NOMO-1 (cell line): ENCODE data around the gene MRPS14.
A peak's percentile ranks its signal among the peaks of the same experiment; 100 is the strongest.

Experiments
- DNase-seq, 2 experiments: peaks; one replicate each; lab custom pipeline; 2025; ENCODE audit not compliant: unreplicated experiment in 2 of 2; lab: John Stamatoyannopoulos, UW

Gene MRPS14

GRCh38 chr1:174989536-174990220 is 33.5 kb downstream of the MRPS14 start:
- DNase-seq, result no peak

- no peak for DNase-seq
Observed at GRCh38 chr1:174988986-174989385, 34.2 kb downstream of the MRPS14 start.

GRCh38 chr1:174988539-174988938 is 34.7 kb downstream of the MRPS14 start:
- no peak for DNase-seq

DNA sequence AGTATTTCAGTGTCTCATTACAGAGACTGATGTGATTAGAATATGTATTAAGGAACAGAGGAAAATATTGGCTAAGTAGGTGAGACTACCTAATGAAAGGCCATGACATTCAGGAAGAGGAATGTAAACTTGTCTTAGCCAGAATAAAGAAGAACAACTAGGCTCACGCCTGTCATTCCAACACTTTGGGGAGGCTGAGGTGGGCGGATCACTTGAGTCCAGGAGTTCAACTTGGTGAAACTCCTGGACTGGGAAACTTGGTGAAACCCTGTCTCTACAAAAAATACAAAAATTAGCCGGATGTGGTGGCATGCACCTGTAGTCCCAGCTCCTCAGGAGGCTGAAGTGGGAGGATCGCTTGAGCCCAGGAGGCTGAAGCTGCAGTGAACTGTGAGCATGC is 38.3 kb downstream of the MRPS14 start:
- no peak for DNase-seq

GRCh38 chr1:174982971-174983689 is 40.1 kb downstream of the MRPS14 start:
- DNase-seq, result peak in 1 of 2 experiments; percentile 46

DNA sequence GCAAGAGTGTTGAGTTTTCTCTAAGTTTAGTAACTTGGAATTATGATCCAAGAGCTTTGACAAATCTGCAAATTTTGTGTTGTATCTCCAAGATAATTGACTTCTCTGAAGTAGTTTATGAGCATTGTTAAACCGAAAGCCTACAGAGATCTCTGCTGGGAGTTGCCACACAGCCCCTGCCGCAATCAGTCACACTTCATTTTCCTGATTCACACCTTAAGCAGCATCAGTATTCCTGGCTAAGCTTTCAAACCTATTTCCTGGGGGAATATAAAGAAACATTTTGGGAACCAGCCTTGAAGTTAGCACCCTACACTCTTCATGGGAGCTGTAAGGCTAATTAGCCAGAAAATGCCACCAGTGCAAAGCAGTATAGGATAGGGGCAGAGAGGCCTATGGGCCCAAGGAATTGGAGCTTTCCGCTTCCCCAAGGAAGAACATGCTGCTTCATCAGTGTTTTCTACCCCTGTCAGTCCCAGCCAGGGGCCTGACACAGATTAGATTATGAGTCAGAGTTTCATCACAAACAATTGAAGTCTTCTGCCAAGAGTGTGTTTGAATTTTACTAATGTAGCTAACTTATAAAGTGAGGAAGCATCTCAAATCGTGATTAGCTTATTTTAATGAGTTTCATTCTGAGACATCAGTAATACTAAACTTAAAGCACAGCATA is 46.7 kb downstream of the MRPS14 start:
- DNase-seq, result no peak

- no peak for DNase-seq
Observed at GRCh38 chr1:174975764-174976163, 47.5 kb downstream of the MRPS14 start.

DNA sequence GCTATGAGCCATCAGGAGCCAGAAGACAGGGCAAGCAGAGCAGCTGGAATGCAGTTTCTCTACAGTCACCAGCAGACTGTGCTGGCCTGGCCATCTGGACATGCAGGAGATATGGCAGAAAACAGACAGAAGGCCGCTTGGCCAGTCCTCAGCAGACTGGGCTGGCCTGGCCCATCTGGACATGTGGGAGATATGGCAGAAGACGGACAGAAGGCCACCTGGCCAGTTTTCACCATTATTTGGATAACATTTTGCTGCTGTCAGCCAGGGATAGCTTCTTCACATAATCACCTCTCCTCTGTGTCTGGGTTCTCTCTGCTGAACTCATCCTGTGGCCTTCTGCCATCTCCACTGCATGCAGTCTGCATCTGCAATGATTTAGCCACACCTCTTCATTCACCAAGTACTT is 48.5 kb downstream of the MRPS14 start:
- no peak for DNase-seq

DNA sequence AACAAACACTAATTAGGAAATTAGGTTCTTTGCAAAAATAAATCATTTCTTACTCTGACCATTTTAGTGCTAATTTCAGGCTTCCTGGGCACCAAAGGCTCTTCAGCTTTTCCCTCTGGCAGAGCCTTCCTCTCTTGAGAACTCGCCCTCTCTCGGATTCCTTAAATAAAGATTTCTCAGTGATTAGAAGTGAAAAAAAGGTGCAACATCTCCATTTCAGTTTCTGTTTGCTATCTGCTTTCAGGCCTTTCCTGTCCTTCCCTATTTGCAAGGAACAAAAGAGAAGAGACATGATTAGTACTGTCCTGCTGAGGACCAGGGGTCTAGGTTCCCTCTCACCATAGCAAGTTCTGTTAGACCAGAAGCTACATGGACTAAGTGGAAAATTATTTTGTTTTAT is 51.3 kb downstream of the MRPS14 start:
- DNase-seq, result peak in 1 of 2 experiments; percentile 47

GRCh38 chr1:174971466-174971865 is 51.8 kb downstream of the MRPS14 start:
- no peak for DNase-seq

- no peak for DNase-seq
Observed at GRCh38 chr1:174969977-174970376, 53.2 kb downstream of the MRPS14 start.

DNA sequence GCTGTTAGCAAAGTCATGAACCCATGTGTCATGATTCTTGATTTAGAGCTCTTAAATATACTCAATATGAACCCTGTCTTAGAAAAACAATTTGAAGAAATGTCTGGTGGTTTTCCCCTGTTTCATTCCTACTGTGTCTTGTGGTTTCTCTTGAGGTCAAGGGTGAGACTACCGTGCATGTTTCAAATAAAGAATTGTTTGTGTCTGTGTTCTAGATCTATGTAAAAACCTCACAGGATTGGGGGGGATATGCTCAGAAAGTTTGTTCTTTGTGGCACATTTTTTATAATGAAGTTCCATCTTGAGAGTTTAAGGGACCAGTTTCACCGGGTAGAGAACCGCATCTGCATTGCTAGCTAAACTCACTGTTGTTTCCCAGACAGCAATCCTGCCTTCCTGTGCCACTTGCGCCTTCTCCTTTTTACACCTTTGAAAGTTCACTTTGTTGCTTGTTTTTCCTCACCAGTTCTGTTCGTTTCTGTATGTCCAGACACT is 54.4 kb downstream of the MRPS14 start:
- DNase-seq, result no peak

DNA sequence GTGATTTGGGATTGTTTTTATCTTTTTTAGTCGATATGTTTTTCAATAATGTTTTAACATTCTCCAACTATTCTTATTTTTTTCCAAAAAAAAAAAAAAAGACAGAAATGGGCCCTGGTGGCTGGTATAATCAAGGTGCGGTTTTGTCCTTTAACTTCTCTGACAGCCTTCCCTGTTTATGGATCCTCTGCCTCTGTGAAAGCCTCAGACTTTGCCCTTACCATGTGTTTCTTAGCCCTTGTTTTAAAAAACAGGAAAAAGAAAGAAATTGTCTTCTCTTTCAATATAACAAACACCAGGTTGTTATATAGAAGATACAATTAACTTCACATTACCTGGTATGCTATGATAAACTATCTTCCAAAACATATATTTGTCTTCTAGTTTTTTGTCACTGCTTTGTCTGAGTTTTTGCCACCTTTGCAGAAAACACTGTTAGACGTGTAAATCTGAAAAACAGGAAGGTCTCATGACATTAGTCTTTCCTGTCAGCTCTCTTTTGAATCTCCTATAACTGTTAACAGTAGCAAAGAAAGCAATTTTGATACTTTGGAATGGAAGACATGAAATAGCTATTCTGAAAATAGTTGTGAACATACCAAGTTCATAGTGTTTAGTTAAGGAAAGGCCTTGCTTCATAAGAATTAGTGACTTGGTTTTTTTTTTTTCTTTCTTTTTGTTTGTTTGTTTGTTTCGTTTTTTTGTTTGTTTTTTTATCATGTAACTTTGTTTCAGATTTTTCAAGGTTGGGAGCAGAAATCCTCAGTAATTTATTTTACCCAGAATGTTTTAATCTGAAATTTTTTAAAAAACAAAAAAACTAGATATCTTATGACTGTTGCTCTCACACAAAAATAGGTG is 55.1 kb downstream of the MRPS14 start:
- DNase-seq, result peak in 1 of 2 experiments; percentile 20

DNA sequence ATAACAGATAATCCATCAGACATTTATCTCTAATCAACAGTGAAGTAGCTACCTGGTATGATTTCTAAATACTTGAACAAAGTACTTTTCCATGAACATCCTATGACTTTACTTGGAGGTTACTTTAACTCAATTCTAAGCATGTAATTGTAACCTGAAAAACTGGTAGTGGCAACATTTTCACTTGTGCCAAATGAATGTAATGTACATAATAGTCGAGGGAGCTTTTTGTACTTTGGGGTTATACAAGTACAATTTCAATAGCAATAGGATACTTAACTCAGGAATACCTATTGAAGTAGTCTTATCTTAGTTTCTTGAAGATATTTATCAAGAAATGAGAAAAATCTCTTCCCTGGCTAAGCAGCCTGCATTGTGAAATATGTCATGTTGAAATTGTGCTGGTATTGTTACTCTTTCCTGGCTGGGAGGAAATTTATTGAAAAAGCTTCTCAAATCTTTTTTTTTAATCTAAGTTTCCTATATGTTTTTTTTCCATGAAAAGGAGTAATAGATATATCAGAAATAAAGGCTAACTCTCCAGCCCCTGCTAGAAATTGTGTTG is 57.1 kb downstream of the MRPS14 start:
- DNase-seq, result peak in 1 of 2 experiments; percentile 13

- DNase-seq, result peak in 1 of 2 experiments; percentile 40
Observed at GRCh38 chr1:174965362-174966007, 57.7 kb downstream of the MRPS14 start.

- DNase-seq, result peak in 1 of 2 experiments; percentile 25
Observed at GRCh38 chr1:174964972-174965361, 58.3 kb downstream of the MRPS14 start.

GRCh38 chr1:174964261-174964971 is 58.8 kb downstream of the MRPS14 start:
- DNase-seq, result peak; percentile 84 to 93

GRCh38 chr1:174963529-174964125 is 59.6 kb downstream of the MRPS14 start:
- no peak for DNase-seq
